GM21526 (cell line): ENCODE results near the gene ADAM8.
"Not testable (repeated sequence)": the region's sequence is repeated elsewhere in the genome, so short reads cannot be mapped to it uniquely, and the experiment has no call there.

Experiments
- ATAC-seq: cut with Tn5 transposase; IDR thresholded peaks from one replicate; pipeline ENCODE4 v1.9.1; 2021; ENCODE audit warnings: moderate library complexity; ENCODE audit not compliant: unreplicated experiment, low FRiP score

The ADAM8 gene

DNA sequence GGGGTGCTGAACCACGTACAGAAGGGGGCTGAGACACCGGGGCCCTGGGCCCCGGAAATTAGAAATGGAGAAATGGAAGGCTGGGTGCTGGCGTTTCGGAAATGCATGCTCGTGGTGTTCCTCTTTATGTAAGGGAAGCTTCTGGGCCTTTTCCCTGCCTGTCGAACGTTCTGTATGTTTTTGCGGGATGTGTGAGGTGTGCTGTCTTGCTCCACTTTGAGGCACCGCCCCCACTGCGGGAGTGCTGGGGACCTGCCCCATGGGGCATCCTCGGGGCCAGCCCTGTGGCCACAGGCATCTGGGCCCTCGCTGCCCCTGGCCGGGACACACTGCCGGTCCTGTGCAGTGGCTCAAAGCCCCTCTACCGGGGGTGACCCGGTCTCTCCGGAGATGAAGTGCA lies 40.7 kb downstream of the ADAM8 start:
- no peak for ATAC-seq

DNA sequence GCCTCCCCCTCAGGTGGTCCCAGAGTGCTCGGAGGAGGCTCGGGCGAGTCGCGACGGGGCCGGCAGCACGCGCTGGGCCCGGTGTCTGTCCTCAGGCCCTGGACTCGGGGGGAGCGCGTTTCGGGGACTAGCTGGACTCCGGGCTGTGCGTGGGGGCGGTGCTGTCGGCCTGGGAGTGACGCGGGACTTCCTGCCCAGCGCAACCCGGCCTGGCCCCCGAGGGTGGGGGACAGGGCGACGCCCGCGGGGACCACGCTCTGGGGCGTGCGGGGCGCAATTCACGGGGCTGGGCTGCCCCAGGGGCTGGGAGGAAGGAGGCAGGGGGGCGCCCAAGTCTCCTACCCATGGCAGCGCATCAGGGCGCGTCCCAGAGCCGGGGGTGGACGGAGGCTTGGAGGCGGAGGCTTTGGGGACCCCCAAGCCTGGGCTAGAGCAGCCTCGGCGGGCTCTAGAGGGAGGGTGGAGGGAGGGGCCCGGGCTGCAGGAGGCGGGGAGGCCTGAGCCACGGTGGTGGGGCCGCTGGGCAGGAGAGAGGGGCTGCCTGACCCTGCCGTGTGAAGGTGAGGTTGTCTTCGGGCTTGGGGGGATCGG lies 41.3 kb downstream of the ADAM8 start:
- ATAC-seq: no peak

DNA sequence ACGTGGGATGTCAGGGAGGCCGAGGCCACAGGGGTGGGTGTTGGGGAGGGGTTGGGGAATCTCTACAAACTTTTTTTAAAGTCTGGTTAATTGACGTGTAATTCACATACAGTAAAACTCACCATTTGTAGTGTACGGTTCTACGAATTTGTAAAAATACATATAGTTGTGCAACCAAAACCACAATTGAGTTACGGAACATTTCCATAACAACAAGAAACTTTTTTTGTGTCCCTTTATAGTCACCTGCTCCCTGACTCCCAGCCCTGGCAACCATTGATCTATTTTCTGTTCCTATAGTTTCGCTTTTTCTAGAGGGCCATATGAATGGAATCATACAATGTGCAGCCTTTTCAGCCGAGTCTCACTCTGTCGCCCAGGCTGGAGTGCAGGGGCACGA lies 41.9 kb downstream of the ADAM8 start:
- ATAC-seq: not testable (repeated sequence)

DNA sequence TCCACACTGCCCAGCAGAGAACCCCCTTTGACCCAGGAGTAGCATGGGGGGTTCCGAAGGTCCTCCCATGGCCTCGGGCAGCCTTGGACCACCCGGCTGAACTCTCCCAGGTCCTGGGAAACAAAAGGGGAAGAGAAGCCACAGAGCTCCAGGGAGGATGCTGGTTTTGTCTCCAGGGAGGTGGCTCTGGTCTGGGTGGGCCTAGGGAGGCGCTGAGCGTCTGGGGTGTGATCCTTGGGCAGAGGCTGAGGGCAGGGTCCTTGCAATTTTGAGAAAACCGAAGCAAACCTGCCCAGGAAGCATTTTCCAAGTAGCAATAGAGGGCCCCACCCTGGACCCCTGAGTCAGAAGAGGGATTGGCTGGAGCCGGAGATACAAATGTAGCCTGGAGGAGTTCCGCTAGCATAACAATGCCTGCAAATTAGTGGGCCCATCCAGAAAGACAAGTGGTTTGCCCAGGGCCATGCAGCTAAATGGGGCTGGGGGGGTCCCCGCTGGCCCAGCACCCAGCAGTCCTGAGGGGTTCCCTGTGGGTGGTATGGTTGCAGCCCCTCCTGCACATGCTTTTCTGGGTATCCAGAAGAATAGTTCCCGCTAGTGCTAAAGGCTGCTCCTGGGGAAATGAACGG lies 44.6 kb downstream of the ADAM8 start:
- no peak for ATAC-seq

DNA sequence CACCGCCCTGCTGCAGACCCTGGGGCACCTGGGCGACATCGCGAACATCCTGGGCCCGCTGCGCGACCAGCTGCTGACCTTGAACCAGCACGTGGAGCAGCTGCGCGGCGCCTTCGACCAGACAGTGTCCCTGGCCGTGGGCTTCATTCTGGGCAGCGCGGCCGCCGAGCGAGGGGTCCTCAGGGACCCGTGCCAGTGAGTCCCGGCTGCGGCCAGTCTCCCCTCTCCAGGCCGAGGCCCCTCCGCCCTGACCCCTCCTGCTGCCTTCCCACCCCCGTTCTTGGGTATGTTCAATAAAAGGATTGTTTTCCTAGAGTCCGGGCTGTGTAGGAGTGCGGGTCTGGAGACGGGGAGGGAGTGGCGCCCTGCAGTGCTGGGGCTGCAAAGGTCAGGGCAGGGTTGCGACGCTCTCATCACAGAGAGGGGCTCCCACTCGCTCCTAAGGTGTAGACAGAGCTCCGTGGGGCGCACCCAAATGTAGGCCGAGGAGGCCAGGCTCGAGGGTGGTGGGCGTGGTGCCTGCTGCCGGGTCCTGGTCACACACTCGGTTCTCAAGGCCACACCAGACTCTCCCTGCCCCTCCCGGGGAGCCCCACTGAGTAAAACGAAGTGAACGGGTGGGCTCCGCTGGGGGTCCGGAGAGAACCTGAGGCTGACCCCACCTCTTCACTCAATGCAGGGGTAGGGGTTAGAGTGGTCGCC lies 45.3 kb downstream of the ADAM8 start:
- ATAC-seq: no peak

DNA sequence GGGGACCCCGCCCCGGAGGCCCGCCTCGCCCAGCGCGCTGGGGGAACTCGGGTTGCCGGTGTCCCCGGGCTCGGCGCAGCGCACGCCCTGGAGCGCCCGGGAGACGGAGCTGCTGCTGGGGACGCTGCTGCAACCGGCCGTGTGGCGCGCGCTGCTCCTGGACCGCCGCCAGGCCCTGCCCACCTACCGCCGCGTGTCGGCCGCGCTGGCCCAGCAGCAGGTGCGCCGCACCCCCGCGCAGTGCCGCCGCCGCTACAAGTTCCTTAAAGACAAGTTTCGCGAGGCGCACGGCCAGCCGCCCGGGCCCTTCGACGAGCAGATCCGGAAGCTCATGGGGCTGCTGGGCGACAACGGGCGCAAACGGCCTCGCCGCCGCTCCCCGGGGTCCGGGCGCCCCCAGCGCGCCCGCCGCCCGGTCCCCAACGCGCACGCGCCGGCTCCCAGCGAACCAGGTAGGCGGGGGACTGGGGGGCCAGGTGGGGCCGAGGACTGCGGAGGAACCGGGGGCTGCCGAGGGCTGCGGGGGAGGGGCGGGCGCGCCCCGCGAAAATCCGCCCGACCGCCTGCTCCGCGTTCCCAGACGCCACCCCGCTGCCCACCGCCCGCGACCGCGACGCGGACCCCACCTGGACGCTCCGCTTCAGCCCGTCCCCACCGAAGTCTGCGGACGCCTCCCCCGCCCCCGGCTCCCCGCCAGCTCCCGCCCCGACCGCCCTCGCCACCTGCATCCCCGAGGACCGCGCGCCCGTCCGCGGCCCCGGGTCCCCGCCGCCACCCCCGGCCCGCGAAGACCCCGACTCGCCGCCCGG lies 46.1 kb downstream of the ADAM8 start:
- ATAC-seq: no peak

DNA sequence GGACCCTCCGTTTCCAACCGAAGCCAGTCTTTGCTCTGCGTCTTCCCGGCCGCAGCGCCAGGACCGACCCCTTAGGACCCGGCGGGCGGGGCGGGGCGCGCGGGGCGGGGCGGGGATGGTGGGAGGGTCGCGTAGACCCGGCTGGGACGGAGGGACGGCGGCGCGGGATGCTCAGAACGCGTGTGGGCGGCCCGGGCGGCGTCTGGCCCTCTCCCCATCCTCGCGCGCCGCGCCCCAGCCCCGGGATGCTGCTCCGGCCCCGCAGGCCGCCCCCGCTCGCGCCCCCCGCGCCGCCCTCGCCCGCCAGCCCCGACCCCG lies 46.7 kb downstream of the ADAM8 start, which contains the start of gene UTF1:
UTF1 (plus strand) TSS at position 174 of the 318 bp plus-strand sequence; CDS start at position 246, 72 bp downstream.
- ATAC-seq: no peak

DNA sequence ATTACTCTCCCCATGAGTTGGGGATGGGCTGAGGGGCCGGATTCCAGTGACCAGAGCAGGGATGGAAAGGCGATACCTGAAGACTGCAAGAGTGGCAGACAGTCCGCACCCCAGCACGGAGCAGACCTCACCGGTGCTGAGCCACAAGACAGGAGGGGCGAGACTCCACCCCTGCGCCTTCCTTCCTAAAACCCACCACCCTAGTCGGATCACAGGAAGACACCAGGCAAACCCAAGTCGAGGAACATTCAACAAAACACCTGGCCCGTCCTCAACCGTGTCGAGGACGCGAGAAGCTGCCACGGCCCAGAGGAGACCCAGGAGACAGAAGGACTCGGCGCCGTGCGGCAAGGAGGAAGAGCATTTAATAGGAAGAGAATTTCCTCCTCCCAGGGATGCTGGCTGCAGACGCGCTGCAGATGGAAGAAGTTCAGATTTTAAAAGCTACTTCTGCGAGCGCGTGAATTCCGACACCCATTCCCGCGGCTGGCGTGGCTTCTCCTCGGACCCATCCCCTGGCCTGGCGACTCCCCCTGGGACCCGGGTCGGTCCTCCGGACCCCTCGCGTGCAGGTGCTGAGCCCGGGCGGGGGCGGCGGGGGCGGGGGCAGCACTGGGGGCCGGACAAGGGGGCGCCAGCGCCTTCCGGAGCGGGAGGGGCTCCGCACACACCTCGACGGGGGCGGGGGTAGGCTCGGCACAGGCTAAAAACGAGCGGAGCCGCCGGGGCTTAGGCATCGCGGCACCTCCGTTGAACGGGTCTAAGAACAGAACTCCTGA lies 47.2 kb downstream of the ADAM8 start:
- ATAC-seq: no peak

DNA sequence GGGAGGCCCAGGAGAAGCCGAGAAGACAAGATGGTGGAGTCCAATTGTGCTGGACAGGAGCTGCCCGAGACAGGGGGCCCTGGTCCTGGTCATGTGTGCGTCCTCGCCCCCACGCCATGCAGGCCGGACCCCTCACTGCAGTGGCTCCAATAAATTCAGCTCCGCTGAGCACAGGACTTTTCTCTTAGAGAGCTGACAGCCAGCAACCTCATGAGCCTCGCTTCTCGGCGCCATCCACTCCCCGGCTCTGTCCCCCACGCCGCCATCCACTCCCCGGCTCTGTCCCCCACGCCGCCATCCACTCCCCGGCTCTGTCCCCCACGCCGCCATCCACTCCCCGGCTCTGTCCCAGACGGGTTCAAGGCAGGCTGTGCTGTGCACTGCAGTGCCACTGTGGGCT lies 49.4 kb downstream of the ADAM8 start:
- no peak for ATAC-seq

DNA sequence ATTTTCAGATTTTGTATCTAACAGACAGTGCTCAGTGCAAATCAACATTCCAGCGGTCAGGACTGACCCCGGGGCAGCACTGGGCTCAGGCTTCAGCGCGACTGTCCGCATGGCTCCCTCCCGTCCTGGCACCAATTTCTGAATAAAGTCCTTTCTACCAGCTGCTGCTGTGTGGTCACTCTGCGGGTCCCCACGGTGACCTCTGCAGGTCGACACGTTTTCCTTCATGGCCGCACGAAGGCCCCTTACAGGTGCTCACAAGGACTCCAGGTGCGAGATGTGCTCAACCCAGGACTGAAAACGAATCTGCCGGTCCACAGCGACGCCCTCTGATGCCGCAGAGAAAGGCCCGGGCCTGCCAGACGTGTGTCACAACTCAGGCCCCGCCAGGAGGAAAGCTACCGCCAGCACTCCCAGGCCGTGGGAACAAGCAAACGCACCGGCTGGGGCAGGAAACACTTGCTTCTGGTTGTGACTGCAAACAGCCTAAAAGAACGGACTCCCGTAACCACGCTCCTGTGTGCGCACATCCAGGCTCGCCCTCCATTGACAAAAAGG lies 50.3 kb downstream of the ADAM8 start:
- ATAC-seq: no peak

DNA sequence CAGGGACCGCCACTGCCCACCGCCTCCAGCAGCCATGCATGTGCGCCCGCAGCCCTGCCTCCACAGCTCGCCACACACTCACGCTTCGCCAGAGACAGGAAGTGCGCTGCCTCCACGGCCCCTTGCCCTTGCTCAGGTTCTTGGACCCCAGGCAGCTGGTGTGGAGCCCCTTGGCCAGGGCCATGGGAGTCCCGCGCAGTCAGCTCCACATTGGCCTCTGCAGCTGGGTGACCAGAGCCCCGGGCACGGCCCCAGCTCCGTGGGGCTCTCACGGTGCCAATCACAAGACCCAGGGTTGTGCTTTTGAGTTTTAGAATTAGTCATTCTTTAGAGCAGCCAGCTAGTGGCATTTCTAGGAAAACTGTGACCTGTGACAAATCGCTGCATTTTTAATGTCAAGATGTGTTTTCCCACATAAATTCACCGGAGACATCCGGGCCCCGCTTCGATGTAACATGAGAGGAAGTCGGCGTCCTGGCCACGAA lies 50.9 kb downstream of the ADAM8 start:
- no peak for ATAC-seq

DNA sequence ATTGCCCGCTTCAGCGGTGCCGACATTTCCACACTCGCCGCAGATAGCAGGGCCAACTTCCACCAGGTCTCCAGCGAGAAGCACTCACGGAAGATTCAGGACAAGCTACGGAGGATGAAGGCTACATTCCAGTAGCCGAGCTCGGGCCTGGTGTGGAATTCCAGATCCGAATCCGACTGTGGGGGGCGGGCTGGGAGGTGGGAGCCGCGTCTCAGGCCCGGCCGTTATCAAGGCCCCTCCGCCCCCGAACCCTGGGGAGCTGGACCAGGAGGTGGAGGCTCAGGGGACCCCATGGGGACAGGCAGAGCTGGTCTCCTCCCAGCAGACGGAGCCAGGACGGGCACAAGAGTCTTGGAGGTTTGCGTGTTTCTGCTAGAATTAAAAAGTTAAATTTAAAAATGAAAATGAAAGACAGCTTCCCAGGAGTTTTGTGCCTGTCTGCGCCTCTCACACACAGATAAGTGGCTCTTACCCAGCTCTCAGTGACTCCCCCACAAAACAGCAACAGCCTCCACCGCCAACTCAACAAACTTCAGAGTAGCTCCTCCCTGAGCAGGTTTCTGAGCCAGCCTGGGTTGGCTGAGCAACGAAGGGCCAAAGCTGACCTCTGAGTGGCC lies 51.8 kb downstream of the ADAM8 start:
- no peak for ATAC-seq

DNA sequence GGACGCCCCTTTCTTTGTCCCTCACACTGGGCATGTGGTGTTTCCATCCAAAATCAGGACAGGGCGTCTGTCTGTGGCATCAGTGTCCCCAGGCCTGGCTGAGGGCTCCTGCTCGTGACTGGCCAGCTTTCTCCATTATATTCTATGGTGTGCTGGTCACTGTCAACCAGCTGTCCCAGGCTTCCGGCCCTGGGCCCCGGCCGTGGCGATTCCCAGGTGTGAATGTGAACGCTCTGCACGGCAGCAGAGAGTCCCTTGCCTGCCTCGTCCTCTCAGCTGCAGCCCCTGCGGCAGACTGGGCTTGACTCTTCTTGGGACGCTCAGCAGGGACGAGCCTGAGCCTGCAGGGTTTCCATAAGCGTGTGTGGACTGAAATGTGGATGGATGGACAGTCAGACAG lies 52.6 kb downstream of the ADAM8 start:
- ATAC-seq: no peak

DNA sequence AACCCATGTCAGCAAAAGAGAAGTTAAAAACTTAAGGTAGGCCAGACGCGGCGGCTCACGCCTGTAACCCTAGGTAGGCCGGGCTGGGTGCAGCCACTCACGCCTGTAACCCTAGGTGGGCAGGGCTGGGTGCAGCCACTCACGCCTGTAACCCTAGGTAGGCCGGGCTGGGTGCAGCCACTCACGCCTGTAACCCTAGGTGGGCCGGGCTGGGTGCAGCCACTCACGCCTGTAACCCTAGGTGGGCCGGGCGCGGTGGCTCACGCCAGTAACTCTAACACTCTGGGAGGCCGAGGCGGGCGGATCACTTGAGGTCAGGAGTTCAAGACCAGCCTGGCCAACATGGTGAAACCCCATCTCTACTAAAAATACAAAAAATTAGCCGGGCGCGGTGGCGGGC lies 54.9 kb downstream of the ADAM8 start:
- ATAC-seq: not testable (repeated sequence)

DNA sequence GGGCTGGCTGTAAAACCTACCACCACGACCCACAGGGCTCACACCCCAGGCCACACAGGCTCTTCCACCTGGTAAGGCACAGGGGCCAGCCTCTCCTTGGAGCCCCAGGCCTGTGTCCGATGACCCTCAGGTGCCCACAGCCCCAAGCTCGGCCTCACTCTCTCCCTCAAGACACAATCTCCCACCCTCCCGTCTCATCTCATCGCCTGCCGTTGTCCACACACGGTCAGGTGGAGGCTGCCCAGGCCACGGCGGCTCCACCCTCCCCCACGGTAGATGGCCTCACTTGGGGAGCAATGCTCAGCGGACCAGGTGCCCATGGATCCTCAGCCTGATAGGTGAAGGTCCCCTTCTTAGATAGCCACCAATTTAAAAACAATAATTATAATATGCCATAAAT lies 55.3 kb downstream of the ADAM8 start:
- no peak for ATAC-seq

DNA sequence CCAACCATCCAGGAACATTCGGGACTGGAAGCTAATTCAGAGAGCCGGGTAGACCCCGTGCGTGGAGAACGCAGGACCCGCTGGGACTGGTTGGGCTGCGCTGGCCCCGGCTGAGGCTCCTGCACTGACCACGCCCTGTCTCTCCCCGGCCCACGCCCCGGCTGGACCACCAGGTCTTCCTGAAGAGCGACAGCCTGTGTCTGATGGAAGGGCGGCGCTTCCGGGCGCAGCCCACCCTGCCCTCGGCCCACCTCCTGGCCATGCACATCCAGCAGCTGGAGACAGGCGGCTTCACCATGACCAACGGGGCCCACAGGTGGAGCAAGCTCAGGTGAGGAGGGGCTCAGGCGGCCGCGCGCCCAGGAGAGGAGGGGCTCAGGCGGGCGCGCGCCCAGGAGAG lies 56.9 kb downstream of the ADAM8 start:
- ATAC-seq: no peak

DNA sequence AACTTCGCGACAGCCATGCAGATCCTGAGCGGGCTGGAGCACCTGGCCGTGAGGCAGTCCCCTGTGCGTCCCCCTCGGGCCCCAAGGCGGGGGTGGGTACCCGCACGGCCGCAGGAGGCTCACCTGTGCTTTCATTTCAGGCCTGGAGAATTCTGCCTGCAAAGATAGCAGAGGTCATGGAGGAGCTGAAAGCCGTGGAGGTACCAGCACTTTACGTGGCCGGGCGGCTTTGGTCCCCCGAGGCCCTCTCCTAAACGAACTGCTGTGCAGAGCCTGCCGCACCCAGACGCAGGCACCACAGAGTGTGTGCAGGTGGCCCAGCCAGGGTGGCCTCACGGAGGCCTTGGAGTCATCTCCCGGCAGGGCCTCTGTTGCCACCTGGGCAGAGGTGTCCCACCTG lies 57.8 kb downstream of the ADAM8 start:
- ATAC-seq: no peak

DNA sequence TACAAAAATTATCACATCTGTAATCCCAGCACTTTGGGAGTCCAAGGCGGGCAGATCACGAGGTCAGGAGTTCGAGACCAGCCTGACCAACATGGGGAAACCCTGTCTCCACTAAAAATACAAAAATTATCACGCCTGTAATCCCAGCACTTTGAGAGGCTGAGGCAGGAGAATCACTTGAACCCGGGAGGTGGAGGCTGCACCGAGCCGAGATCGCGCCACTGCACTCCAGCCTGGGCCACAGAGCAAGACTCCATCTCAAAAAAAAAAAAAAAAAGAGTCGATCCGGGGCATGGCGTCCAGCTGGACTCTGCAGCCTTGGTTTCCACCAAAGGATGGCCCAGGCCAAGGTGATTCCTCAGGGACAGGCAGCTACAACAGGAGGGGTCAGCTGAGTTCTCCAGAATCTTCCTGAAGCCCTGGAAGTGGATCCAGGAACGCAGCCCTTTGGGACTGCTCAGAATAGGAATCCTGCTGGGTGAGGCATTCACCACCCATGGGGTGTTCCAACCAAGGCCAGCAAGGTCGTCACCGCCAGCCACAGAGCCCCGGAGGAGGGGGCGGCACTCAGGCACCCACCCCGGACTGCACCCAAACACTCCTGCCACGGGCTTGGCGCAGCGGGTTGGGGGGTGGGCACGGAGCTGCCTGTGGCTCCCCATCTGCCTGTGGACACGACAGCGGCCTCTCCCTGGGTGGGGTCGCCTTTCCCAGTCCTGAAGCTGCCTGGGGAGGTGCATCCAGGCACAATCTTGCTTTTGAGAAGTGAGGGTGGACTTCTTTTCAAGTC lies 58.7 kb downstream of the ADAM8 start:
- ATAC-seq: no peak

DNA sequence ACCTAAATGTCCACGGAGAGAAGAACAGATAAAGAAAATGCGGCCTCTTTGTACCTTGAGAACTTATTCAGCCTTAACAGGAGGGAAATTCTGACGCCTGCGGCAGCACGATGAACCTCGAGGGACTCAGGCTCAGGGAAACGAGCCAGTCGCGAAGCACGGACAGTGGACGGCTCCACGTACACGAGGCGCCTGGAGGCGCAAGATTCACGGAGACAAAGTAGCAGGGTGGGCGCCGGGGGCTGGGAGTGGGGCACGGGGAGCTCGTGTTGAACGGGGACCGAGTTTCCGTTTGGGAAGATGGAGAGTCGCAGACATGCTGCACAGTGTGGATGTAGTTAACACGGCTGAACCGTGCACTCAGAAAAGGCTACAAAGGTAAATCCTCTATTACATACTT lies 59.9 kb downstream of the ADAM8 start:
- no peak for ATAC-seq
